Tongue (tissue), 2 donors: Measurements from ENCODE around the gene PON3. TPM values are rescaled to one million over a fixed set of nuclear protein-coding genes. Genes with fewer than 3 reads are reported as not detected.

Experiments
- small RNA-seq: library from RNA; depleted of rRNA; stranded (forward); fragments of <200 nt; gene quantifications from one replicate; pipeline ENCODE3, GENCODE V24; 2014; ENCODE audit warnings: low replicate concordance
- total RNA-seq: library from RNA; depleted of rRNA; stranded (reverse); fragments of >200 nt; gene quantifications from one replicate; pipeline ENCODE4 v1.2.3, GENCODE V29; 2014

Gene PON3
- total RNA-seq, 1 donor from 2014 or later = 7.2 TPM

Small RNA genes within 50 kb of the gene (small RNA-seq; reads per million reads assigned to genes)
- not detected for gene AC004022.2

Other genes starting within 250 kb of the PON3 start
- not detected for gene PON1, start 71.8 kb downstream of the PON3 start, total RNA-seq
- gene PON2, start 38.7 kb upstream of the PON3 start, total RNA-seq = 110 TPM
- gene ASB4, start 89.6 kb upstream of the PON3 start, total RNA-seq = 26.9 TPM
- 48.6 TPM for gene PDK4, start 200.1 kb upstream of the PON3 start, total RNA-seq